GM21529 (cell line): ENCODE results near the gene MB.

ENCODE experiments used
- ATAC-seq: cut with Tn5 transposase; IDR thresholded peaks from one replicate; pipeline ENCODE4 v1.9.1; 2021; ENCODE audit not compliant: unreplicated experiment

MB gene

DNA sequence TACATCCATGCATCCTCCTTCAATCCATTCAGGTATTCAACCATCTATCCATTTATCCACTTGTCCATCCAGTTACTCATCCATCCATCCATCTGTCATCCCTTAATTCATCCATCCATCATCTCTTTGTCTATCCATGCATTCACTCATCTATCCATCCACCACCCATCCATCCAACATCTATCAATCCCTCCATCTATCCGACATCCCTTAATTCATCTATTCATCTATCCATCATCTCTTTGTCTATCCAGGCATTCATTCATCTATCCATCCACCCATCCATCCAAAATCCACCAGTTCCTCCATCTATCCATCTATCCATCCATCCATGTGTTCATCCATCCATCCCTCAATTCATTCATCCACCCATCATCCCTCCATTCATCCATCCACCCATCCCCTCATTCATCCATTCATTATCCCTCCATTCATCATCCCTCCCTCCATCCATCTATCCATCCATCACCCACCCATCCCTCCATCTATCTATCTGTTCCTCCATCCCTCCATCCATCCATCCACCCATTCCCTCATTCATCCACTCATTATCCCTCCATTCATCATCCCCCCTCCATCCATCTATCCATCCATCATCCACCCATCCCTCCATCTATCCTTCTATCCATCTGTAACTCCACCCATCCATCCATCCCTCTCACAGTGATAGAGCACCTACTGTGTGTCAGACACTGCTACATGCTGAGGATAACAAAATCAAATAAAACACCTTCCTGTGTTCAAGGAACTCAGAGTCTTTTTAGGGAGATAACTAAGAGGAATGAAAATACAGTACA, 1.5 kb upstream of the MB start:
- ATAC-seq = no peak

DNA sequence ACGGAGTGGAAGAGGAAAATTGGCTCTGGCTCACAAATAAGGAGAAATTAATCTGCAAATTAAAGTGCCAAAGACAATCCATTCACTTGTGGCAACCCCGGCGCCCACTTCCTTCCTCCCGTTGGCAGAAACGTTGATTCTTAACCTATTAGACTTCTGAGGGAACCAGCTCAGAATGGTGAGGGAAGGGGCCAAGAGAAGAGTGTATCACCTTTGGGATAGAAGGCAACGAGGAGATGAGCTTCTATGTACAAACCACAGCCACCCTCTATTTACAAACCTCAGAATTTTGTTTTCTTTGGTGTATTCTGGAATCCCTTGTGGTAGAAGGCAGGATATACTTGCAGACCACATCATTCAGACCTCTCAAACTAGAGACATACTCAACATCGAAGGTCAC, 1.1 kb downstream of the MB start:
- no peak for ATAC-seq

DNA sequence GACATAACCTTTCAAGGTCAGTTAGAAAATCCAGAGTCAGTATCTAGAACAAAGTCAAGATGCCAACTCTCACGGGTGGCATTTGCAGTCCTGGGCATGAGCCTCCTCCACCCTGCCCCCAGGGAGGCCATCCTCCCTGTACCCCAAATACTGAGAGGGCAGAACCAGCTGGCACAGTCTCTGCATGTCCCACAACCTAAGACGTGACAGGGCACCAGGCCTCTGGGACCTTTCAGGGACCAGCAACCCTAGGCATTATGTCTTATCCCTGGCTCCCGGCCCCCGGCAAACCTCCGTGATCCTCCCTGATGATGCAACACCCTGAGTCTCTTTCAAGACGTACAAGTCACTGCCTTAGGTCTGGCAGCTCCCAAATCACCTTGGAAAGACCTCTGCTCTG, 2.0 kb downstream of the MB start:
- ATAC-seq = no peak

- no peak for ATAC-seq
Observed at GRCh38 chr22:35614404-35614803, 2.7 kb downstream of the MB start.

DNA sequence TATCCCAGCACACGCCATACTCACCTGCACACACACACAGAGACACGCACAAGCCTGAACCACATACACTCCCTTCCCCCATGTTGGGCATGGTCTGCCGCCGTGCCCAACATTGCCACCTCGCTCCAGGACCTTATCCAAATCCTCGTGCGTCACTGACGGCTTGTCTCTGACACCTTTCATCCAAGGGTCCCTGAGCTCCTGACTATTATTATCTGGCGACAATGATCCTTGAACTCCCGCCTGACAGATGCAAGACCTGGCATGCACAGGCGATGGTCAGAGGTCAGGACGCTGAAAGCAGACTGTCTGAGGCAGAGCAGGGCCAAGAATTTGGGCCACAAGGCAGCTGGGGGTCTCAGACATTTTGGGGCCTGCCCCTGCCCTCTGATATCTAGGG, 4.2 kb downstream of the MB start:
- no peak for ATAC-seq

DNA sequence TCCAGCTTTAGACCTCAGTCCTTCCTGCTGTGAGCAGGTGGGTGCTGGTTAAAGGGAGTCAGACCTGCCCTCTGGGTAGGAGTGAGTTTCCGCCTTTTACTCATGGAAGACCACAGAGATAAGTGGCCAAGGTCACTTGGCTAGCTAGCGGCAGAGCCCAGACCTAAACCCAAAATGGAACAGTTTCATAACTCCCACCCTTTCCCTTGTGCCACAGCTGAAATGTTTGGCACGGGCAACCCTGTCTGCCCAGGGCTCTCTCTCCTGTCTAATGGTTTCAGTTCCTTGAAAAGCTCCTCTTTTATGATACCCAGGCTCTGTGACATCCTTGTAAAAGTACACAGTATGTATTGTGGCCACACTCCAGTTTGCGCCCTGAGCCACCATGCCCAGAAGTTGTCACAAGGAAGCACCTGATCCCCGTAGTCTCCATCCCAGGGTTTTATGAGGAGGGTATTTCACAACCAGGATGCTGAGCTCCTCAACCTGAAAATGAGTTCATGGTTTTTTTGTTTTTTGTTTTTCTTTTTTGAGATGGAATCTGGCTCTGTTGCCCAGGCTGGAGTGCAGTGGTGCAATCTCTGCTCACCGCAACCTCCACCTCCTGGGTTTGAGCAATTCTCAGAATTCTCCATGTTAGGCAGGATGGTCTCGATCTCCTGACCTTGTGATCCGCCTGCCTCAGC, 5.1 kb downstream of the MB start:
- no peak for ATAC-seq

DNA sequence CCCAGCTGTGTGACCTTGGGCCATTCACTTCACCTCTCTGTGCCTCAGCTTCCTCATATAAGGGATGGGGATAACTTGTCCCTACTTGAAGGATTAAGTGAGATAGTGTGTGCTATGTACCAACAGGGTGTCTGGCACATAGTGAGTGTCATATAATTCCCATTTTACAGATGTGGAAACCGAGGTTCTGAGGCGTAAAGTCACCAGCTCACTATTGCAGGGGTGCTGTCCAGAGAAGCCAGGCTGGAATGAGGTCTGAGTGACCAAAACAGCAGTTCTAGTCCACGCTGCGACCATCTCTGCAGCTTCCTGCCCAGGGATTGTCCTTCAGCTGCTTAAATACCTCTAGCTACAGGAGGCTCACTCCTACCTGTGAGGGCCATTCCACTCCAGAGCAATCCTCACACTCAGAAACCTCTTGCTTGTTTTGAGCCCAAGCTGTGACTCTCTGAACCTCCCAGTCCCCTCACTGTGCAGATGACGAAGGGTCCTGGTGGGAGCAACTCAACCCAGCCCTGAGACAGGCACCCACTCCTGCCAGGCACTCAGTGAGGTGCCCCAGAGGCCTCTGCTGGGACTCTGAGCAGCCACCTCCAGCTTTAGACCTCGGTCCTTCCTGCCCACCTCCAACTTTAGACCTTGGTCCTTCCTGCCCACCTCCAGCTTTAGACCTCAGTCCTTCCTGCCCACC, 5.8 kb downstream of the MB start:
- ATAC-seq = no peak

- ATAC-seq = no peak
Observed at GRCh38 chr22:35610741-35611140, 6.4 kb downstream of the MB start.

GRCh38 chr22:35609761-35610160, 7.4 kb downstream of the MB start:
- ATAC-seq = no peak

GRCh38 chr22:35609261-35609660, 7.9 kb downstream of the MB start:
- ATAC-seq = no peak

DNA sequence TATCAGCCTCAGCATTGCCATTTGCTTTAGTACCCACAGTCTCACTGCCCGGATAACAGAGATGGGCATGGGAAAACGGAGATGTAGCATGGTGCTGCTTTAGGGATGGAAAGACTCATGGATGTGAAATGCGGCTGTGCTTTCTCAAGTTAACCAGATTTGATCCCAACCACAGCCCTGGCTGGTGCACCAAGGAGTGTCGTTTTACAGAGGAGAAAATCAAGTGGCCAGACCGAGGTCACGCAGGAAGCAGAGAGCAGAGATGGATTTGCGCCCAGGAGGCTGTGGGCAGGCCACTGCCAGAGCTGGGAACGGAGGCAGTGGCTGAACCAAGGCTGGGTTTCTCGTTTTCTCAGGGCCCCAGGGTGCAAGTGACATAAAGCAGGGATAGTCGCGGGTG, 9.0 kb downstream of the MB start:
- no peak for ATAC-seq

- no peak for ATAC-seq
Observed at GRCh38 chr22:35606916-35607315, 10.2 kb downstream of the MB start.

DNA sequence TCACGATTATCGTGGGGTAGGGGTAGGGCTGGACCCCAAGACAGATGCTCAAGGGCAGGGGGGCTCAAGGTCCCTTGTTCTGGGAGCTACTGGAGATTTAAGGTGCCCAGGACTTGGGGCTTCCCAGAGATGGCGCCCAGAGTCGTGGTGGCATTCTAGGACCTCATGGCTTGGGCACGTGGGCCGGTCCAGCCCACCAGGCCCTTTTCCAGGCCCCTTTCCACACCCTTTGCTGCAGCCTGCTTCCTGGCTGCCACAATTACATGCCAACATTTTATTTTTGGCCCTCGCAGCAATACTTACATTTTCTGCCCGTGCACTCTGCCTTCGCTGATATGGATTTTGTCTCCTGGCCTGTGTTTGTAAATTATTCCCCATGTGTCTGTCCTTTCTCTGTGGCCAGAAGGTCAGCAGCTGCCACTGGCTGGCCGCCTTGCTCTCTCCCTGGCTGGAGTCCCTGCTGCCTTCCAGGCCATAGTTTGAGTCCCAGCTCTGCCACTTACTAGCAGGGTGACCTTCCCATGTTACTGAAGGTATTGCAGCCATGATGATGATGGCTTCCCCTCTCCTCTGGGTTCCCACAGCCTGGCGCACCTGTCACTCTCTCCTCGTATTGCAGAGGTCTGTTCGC, 11.2 kb downstream of the MB start:
- no peak for ATAC-seq

GRCh38 chr22:35605369-35605680, 11.8 kb downstream of the MB start:
- ATAC-seq = no peak

DNA sequence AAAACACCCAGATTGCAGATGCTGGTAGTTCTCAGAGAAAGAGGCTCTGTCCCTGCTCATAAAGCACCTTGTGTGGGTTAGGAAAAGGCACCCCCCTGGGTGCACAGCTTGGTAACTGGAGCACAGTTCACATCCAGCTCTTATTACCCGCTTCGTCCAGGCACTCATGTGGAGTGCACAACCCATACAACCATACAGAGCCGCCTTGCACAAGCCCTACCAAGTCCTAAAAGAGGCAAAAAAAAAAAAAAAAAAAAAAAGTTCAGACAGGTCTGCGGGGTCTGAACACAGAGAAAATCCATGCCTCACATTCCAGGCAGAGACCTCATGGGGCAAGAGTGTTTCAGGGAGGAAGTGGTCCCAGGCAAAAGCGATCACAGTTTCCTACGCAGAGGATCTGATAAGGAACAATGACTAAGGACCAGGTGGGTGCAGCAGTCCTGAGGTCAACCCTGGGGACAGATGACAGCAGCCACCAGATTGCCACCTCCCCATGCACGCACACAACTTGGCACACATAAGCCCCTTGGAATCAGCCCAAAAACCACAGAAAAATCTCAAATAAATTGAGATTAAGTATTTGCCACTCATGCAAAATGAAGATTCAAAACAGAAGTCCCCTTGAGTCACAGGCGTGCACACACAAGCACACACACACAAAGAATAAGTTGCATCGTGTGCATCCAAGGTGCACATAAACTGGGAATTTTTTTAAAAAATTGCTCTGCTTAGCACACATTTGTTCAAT, 12.3 kb downstream of the MB start:
- no peak for ATAC-seq

DNA sequence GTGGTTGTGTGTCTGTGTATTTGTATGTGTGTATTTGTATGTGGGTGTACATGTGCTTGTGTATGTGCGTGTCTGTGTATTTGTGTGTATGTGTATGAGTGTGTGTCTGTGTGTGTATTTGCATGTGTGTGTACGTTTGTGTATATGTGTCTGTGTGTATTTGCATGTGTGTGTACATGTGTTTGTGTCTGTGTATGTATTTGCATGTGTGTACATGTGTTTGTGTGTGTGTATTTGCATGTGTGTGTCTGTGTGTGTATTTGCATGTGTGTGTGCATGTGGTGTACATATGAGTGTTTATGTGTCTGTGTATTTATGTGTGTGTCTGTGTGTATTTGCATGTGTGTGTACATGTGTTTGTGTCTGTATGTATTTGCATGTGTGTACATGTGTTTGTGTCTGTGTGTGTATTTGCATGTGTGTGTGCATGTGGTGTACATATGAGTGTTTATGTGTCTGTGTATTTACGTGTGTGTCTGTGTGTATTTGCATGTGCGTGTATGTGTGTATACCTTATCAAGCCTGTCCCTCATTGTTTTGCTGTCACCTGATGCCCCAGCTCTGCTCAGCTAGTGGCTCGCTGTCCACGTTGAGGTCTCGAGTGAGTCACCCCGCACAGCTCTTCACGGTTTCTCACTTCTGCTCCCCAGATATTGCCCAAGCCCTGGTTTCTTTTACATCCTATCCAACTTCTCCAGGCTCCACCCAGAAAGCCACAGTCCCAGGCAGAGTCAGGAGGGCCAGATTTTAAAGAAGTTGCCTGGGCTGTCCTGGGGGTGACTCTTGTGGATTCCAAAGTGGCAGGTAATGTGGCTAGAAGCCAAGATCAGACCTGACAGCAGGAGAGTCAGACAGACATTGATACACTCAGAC, 15.2 kb downstream of the MB start:
- no peak for ATAC-seq

- no peak for ATAC-seq
Observed at GRCh38 chr22:35601013-35601580, 16.0 kb downstream of the MB start.

DNA sequence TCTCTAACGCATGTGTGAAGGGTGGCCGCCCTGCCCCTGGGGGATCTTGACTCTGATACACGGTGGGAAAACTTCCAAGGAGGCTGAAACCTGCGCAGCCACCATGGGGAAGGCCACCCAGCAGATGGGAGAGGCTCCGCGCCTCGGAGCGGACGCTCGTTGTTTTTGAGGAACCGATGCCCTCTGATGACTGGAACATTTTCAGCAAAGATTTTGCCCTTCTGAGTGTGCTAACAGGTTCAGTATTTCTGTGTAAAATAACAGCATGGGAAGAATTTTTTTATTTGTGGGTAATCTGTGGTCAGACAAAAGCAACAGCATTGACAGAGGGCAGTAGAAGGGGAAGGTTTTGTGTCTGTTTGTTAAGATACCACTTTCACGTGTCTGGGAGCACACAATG, 16.7 kb downstream of the MB start:
- ATAC-seq = no peak

- ATAC-seq = no peak
Observed at GRCh38 chr22:35599364-35599763, 17.8 kb downstream of the MB start.

- ATAC-seq = no peak
Observed at GRCh38 chr22:35598396-35598710, 18.8 kb downstream of the MB start.
